NCI-H2029 treated with DMSO at 0.1 percent for 48 hours (cell line): ENCODE results near the gene WWOX.

Experiments used
- DNase-seq: peaks from one replicate; lab custom pipeline; 2025; lab: John Stamatoyannopoulos, UW

Gene WWOX

GRCh38 chr16:78862022-78862421, 762.6 kb downstream of the WWOX start:
- DNase-seq = no peak

- no peak for DNase-seq
Observed at GRCh38 chr16:78866521-78866920, 767.1 kb downstream of the WWOX start.

GRCh38 chr16:78869492-78869891, 770.0 kb downstream of the WWOX start:
- DNase-seq = no peak

- no peak for DNase-seq
Observed at GRCh38 chr16:78871241-78871640, 771.8 kb downstream of the WWOX start.

GRCh38 chr16:78876671-78877070, 777.2 kb downstream of the WWOX start:
- DNase-seq = no peak

GRCh38 chr16:78877114-78877655, 777.7 kb downstream of the WWOX start:
- no peak for DNase-seq

- DNase-seq = no peak
Observed at GRCh38 chr16:78878570-78878969, 779.1 kb downstream of the WWOX start.

GRCh38 chr16:78879011-78879410, 779.6 kb downstream of the WWOX start:
- DNase-seq = no peak

- DNase-seq = no peak
Observed at GRCh38 chr16:78882150-78882549, 782.7 kb downstream of the WWOX start.

- DNase-seq = no peak
Observed at GRCh38 chr16:78882751-78883150, 783.3 kb downstream of the WWOX start.

- DNase-seq = no peak
Observed at GRCh38 chr16:78884204-78884603, 784.8 kb downstream of the WWOX start.

GRCh38 chr16:78889346-78889745, 789.9 kb downstream of the WWOX start:
- no peak for DNase-seq

- no peak for DNase-seq
Observed at GRCh38 chr16:78890373-78890895, 791.0 kb downstream of the WWOX start.

GRCh38 chr16:78892951-78893733, 793.7 kb downstream of the WWOX start:
- no peak for DNase-seq

- DNase-seq = no peak
Observed at GRCh38 chr16:78894886-78895285, 795.4 kb downstream of the WWOX start.

- DNase-seq = no peak
Observed at GRCh38 chr16:78895681-78896080, 796.2 kb downstream of the WWOX start.

- DNase-seq = no peak
Observed at GRCh38 chr16:78896280-78896679, 796.8 kb downstream of the WWOX start.

- DNase-seq = no peak
Observed at GRCh38 chr16:78897299-78897698, 797.8 kb downstream of the WWOX start.

GRCh38 chr16:78900044-78900811, 800.8 kb downstream of the WWOX start:
- no peak for DNase-seq

GRCh38 chr16:78900966-78901365, 801.5 kb downstream of the WWOX start:
- DNase-seq = no peak

- DNase-seq = no peak
Observed at GRCh38 chr16:78902321-78902720, 802.9 kb downstream of the WWOX start.

GRCh38 chr16:78903237-78903636, 803.8 kb downstream of the WWOX start:
- no peak for DNase-seq

- no peak for DNase-seq
Observed at GRCh38 chr16:78903843-78904242, 804.4 kb downstream of the WWOX start.
